HG02884 (cell line): ENCODE data around the gene KIF3A.
A peak's percentile ranks its signal among the peaks of the same experiment; 100 is the strongest.

Experiments used
- ATAC-seq: cut with Tn5 transposase; IDR thresholded peaks from one replicate; pipeline ENCODE4 v1.9.1; 2021; ENCODE audit warnings: mild to moderate bottlenecking, moderate library complexity; ENCODE audit not compliant: unreplicated experiment

Gene KIF3A

DNA sequence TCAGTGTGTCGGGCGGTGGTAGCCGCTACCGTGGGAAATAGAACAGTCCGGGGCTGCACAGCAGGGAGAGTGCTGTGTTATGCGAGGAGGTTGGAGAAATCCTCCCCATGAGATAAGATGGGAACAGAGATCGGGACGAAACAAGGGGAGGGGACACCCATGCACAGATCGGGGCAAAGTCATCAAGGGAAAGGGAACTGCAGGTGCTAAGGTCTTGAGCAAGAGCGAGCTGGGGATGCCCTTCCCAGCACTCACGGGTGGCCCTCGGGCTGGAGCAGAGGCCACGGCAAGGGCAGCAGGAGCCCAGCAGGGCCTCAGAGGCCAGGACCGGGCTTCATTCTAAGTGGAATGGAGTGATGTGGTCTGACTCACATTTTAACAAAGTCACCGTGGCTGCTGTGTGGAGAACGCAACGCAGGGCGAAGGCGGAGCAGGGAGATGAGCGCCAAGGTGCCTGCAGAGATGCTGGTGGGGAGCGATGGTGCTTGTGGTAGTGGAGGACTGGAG is 71.7 kb downstream of the KIF3A start:
- no peak for ATAC-seq

DNA sequence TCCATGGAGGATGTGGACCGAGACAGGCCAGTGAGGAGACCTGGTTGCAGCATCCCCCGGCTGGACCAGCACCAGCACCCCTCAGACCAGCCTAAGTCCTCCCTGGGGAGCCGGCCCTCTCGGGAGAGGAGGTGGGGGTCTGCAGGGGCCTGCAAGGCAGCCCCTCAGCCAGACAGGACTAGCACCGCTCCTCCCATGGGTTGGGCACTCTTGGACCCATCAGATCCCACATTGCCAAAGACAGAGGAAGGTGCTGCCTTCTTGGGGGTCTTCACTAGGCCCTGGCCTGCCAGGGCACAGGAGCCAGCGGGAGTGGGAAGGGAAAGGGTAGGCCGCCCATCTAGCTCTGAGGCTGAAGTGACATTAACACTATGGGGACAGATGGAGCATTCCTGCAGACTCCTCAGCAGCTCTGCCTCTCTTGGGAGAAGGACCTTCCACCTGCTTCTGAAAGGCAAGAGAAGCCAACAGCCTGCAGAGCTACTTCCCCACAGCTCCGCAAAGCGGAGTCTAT is 72.6 kb downstream of the KIF3A start:
- no peak for ATAC-seq

DNA sequence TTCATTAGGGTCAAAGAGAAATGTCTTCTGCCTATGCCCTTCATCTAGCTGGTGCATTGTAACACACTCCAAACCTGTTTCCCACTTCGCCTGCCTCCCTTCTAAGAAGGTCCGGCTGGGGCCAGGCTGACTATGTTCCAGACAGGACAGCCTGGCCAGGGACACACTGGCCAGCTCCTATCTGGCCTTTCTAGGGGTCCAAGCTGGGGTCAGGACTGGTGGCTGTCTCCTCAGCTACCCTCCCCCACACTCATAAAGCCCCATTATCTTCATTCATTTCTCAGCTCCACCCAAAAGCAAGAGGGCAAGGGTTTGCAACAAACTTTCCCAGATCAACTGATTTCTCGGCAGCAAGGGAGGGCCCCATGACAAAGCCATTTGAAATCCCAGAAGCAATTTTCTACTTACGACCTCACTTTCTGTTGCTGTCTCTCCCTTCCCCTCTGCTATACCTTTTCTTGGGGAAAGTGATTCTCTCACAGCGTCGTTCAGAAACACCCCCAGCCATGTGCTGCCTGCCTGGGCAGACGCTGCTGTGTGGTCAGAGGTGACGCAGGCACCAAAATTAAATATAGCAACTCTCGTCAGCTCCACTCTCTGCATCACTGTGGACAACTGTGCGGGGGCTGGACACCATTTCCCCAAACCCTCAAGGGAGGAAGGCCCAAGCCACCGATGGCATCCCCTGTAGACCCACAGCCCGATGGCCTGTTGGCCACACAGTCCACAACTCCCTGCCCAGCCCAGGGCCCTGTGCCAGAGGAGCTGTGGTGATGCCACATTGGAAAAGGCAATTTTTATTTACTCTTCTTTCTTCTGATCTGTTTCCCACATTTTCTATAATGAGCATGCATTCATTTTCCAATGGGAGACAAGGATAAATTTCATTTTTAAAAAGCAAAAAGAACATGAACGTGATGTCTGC is 73.3 kb downstream of the KIF3A start:
- no peak for ATAC-seq

DNA sequence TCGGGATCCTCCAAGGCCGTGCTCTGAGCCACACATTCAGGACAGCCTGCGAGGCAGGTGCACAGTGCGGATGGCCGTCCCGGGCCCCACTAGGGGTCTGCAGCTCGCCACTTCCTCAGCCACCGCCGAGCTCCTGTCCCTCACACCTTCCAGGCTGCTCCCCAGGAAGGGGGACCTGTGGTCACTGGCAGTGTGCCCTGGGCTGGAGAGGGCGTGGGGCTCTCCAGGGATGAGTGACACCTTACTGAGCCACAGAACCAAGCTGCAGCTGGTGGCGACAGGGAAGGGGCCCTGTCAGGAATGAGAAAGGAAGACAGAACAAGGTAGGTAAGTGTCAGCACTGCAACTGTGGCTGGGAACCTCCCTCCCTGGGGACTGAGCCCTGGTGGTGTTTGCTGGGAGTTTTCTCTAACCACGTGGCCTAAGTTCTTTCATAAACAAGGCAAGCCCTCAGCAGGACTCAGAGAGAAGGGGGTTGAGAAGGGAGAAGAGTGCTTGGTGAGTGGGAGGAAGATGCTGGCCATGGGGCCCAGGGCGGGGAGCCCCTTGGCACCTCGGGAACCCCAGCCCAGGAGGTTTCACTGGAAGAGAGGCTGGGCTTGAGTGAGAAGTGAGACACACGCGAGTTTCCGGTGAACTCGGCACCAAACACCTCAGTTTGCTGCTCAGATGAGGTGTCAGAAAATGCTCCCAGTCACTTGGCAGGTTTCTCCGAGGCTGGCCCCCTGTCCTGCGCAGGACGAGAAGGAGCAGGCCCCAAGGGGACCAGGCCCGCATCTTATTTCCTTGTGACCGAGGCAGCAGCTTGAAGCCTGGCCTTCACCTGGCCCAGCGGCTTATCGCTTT is 74.2 kb downstream of the KIF3A start:
- ATAC-seq: peak; percentile 53

DNA sequence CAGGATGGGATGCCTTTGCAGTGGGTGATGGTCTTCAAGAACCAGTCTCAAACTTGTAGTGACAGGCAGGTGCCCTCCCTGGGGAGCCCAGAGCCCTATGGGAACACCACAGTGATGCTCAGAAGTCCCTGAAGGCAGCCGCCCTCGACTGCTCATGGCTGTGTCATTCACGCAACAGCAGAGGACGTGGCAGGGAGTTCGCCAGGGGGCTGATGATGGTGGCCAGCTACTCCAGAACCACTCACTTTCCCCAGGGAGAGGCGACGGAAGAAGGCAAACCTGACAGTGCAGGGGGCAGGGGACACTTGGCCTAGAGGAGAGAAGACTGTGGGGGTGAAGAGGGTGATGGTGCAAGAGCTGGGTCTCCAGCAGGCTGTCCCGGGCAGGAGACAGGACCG is 75.3 kb downstream of the KIF3A start:
- no peak for ATAC-seq

DNA sequence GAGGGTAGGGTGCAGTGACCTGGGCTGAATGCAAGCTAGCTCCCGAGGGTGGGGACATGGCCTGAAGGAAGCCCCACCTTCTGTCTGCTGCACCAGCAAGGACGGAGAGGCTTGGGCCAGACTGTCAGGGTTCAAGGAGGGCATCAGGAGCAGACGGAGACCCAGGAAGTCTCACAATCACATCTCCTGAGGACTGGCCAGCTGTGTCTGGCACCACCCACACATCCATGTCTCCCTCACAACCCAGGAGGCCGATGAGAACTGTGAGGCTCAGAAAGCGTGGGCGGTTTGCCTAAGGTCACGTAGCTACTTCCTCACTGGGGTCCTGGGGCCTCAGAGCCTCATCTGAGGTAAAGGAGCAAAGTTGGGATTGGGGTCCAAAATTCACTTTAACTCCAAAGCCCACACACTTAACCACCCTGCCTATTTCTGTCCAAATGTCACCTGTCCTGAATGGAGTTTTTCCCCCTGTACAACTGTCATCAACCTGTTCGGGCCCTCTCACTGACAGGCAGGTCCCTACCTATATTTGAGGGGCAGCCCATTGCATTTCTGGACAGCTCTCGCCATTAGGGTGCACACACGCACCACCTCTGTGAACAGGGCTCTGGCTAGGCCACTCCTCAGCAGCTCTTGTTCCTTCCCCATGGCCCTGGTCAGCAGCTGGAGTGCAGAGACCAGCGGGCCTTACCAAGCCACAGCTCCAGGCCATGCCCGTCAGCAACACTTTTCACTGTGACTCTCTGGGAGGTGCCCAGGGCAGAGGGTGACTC is 75.9 kb downstream of the KIF3A start:
- ATAC-seq: no peak

DNA sequence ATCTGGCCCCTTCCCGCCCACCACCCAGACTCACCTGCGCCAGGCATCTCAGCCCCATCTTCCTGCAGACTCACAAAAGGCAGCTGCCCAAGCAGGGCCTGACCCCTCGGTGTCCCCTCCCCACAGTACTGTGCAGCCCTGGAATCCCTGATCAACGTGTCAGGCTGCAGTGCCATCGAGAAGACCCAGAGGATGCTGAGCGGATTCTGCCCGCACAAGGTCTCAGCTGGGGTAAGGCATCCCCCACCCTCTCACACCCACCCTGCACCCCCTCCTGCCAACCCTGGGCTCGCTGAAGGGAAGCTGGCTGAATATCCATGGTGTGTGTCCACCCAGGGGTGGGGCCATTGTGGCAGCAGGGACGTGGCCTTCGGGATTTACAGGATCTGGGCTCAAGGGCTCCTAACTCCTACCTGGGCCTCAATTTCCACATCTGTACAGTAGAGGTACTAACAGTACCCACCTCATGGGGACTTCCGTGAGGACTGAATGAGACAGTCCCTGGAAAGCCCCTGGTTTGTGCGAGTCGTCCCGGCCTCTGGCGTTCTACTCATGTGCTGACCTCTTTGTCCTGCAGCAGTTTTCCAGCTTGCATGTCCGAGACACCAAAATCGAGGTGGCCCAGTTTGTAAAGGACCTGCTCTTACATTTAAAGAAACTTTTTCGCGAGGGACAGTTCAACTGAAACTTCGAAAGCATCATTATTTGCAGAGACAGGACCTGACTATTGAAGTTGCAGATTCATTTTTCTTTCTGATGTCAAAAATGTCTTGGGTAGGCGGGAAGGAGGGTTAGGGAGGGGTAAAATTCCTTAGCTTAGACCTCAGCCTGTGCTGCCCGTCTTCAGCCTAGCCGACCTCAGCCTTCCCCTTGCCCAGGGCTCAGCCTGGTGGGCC is 77.5 kb downstream of the KIF3A start:
- ATAC-seq: no peak

DNA sequence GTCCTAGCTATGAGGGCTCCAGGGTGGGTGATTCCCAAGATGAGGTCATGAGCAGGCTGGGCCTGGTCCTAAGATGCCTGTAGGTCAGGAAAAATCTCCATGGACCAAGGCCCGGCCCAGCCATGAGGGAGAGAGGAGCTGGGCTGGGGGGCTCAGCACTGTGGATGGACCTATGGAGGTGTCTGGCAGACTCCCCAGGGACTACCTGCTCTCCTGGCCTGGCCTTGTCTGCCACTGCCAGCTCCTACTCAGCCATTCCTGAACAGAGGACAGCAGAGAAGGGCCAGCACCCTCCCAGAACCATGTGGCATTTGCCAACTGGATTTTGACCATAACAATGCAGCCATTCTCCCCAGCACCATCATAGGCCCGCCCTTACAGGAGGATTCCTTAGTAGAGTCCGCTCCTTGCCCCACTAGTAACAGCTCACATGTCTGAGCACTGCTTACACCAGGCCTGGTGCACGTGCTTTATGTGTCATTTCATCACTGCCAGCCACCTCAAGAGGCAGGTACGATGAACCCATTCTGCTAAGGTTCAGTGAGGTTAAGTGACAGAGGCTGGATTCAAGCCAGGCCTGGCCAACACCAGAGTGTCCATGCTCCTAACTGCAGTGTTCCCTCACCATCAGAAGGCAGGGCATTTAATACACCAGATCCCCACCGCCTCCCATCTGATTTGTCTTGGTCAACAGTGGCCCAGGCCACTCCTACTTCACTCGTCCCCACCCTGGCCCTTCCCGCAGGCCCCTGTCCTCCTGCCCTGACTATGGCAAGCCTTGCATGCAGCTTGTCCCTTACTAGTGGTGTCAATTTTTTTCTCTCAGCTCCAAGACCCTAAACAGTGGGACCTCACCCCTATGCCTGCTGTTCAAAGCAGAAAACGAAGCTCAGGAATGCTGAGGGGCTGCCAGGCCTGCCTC is 78.7 kb downstream of the KIF3A start:
- ATAC-seq: no peak

DNA sequence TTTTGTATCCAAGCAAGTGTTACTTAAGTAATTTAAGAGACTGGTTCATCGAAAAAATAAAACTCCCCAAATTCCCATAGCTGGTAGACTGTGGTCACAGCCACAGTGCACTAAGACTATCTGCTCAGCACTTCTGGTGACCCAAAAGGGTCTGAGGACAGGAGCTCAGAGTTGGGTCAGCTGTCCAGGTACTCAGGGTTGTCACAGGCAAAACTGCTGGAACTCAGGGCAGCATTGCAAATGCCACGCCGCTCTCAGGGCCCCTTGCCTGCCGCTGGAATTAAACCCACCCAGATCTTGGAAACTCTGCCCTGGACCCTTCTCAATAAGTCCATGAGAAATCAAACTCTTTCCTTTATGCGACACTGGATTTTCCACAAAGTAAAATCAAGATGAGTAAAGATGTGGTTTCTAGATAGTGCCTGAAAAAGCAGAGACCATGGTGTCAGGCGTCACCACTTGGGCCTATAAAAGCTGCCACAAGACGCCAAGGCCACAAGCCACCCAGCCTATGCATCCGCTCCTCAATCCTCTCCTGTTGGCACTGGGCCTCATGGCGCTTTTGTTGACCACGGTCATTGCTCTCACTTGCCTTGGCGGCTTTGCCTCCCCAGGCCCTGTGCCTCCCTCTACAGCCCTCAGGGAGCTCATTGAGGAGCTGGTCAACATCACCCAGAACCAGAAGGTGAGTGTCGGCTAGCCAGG is 79.5 kb downstream of the KIF3A start, which contains the start of gene IL13:
Gene IL13, plus strand, starts transcription at position 498 of the 705 bp plus-strand sequence. Its CDS starts 14 bp downstream, at position 512.
- ATAC-seq: no peak

DNA sequence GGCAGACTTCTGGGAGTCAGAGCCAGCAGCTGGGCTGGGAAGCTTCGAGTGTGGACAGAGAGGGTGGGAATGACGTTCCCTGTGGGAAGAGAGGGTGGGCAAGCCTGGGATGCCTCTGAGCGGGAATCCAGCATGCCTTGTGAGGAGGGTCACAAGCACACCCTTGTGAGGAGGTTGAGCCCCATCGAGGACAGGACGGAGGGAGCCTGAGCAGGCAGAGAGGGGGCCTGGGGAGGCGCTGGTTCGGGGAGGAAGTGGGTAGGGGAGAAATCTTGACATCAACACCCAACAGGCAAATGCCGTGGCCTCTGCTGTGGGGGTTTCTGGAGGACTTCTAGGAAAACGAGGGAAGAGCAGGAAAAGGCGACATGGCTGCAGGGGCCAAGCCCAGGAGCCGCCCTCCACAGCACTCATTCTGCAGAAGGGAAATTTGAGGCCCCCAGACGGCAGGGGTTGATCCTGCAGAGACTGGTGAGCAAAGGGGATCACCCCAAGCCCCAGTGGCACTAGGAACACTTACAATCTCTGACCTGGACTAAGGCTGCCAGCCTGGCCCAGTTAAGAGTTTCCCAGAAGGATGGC is 80.5 kb downstream of the KIF3A start:
- no peak for ATAC-seq

DNA sequence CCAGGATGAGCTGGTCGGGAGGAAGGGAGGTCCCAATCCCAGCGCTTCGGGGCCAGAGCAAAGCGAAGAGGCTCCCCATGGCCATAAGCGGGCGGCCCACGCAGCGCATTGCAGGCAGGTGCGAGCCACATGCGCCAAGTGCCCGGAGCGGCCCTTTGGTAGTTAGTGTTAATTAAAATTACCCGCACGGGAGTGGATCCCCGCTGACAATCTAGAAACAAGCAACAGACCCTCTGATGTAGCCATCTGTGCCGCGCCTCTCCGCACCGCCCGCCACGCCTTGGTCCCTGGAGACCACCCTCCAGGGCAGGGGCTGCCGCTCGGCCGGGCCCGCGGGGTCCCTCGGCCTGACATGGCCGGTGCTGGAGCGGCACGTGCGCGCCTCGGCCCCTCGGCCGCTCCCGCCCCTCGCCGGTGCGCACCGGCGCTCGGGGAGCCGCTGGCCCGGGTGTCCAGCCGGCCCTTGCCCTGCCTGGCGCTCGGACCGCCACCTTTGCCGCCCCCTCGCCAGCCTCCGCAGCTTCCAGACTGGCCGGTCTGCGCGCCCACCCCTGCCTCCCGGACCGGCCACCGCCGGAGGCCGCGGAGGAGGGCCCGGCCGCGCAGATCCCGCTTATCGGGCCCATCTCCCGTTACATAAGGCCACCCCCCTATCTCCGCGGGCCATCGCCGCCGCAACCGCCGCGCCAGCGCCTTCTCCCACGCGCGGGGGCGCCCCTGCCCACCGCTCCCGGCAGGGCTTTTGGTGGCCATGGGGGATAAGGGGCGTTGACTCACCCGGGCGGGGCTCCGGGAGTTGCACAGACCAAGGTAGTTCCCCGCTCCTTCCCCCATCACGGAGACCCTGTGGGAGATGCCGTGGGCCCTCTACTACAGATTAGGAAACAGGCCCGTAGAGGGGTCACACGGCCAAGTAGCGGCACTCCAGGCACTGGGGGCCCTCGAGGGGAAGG is 81.2 kb downstream of the KIF3A start:
- no peak for ATAC-seq

DNA sequence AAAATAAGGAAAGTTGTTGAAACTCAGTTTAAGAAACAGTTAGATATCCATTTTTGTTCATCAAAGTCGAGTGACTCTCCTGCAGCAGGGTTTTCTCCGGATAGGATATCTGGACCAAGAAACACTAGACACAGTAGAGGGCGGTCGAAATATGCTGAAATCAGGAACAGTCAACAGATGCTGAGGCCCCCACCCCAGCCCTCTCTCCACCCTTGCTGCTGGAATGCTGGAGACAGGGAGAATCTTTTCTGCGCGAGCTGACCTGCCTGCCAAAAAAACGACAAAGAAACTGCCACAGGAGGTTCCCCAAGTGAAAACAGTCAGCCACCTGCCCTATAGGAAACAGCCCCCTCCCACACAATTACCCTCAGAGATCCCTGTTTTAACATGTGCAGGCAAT is 83.6 kb downstream of the KIF3A start:
- no peak for ATAC-seq

DNA sequence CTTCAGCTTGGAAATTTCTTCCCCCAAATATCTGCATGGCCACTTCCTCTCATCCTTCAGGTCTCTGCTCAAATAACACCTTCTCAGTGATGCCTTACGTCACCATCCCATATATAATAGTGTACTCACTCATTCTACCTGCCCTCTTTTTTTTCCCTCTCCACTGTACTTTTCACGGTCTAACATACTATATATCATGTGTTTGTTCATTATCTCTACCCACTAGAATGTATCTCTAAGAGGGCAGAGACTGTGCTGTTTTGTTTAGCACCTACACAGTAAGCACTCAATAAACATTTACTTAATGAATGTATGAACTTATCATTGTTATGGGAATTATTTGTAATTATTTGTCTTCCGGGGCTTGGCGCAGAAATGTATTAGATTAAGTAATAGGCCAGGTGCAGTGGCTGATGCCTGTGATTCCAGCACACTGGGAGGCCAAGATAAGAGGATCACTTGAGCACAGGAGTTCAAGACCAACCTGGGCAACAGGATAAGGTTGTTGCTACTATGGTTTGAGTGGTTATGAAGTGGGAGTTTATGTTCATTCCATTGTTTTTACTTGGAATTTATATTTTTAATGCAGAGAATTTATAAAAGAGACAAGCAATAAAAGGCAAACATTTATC is 85.4 kb downstream of the KIF3A start:
- ATAC-seq: no peak

DNA sequence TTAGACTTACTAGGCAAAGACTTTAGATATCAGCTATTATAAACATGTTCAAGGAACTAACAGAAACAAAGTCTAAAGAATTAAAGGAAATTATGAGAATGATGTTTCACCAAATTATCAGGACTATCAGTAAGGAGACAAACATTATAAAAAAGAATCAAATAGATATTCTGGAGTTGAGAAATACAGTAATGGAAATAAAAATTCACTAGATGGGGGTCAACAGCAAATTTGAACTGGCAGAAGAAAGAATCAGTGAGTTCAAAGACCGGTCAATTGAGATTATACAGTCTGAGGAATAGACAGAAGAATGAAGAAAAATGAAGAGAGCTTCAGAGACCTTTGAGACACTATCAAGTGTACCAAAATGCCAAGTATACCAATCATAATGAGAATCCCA is 89.0 kb downstream of the KIF3A start:
- no peak for ATAC-seq

DNA sequence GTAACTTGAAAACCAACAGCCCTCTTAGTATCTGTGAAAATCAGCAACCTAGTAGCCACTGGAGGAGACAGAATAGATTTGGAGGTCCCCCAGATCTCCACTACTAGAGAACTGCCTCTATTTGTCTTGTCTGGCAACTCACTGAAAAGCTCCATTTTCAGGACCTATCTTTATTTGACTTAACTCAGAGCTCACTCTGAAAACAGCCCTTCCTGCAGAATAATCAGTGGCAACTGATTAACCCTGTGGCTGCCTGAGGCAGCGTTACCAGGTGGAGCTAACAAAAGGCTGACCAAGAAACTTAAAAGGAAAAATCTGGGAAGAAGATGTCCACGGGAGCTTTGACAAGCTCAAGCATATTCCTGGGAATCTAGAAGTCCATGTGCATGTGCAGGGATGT is 89.9 kb downstream of the KIF3A start:
- ATAC-seq: no peak
